GM12865 (cell line): ENCODE measurements around the gene CHST3.
A peak's percentile ranks its signal among the peaks of the same experiment; 100 is the strongest.

Experiments
- DNase-seq: peaks from one replicate; pipeline ENCODE4 v3.0.0; 2010; ENCODE audit warnings: low read depth
- H3K4me3 ChIP-seq: 2 replicates; pipeline ENCODE4 v1.5.1; 2011; ENCODE audit warnings: mild to moderate bottlenecking, low read depth, low read length, control low read depth
- TF ChIP-seq, protein P1 (sequence below): IDR thresholded peaks from 2 replicates; pipeline ENCODE4 v1.5.1; 2011; ENCODE audit warnings: low read length, control low read depth, low read depth, inconsistent platforms; ENCODE audit not compliant: insufficient read depth; ENCODE audit errors: missing control alignments

Gene CHST3

GRCh38 chr10:72000073-72001032, 36.2 kb downstream of the CHST3 start:
- H3K4me3 ChIP-seq, result no peak overlapping the region
- TF ChIP-seq, protein P1, sequence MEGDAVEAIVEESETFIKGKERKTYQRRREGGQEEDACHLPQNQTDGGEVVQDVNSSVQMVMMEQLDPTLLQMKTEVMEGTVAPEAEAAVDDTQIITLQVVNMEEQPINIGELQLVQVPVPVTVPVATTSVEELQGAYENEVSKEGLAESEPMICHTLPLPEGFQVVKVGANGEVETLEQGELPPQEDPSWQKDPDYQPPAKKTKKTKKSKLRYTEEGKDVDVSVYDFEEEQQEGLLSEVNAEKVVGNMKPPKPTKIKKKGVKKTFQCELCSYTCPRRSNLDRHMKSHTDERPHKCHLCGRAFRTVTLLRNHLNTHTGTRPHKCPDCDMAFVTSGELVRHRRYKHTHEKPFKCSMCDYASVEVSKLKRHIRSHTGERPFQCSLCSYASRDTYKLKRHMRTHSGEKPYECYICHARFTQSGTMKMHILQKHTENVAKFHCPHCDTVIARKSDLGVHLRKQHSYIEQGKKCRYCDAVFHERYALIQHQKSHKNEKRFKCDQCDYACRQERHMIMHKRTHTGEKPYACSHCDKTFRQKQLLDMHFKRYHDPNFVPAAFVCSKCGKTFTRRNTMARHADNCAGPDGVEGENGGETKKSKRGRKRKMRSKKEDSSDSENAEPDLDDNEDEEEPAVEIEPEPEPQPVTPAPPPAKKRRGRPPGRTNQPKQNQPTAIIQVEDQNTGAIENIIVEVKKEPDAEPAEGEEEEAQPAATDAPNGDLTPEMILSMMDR, result no peak
- no peak for DNase-seq

- H3K4me3 ChIP-seq, result no peak overlapping the region
- no peak for DNase-seq
- TF ChIP-seq, protein P1, result no peak
These were observed 36.8 kb downstream of the CHST3 start for GRCh38 chr10:72001033-72001395.

GRCh38 chr10:72002354-72003295, 38.4 kb downstream of the CHST3 start:
- H3K4me3 ChIP-seq, result no peak overlapping the region

GRCh38 chr10:72006026-72006425, 41.8 kb downstream of the CHST3 start:
- DNase-seq, result peak; percentile 14
- TF ChIP-seq, protein P1, result no peak
- no peak overlapping the region for H3K4me3 ChIP-seq

More at GRCh38 chr10:72002354-72003295, 38.4 kb downstream of the CHST3 start:
- no peak for DNase-seq
- TF ChIP-seq, protein P1, result no peak

- no peak for DNase-seq
- TF ChIP-seq, protein P1, result no peak
- H3K4me3 ChIP-seq, result no peak overlapping the region
These were observed 43.2 kb downstream of the CHST3 start for GRCh38 chr10:72007246-72007892.
